ENCODE results near the gene ASB5. TPM values are rescaled to one million over a fixed set of nuclear protein-coding genes. Genes with fewer than 3 reads are reported as not detected.

ASB5 gene
- polyA plus RNA-seq, 1 donor: 128 TPM

Other genes starting within 250 kb of the ASB5 start
- 0.72 TPM for gene WDR17, start 203.4 kb downstream of the ASB5 start, polyA plus RNA-seq (ENCODE audit: insufficient read length)
- 0.40 TPM for gene SPATA4, start 73.6 kb downstream of the ASB5 start, polyA plus RNA-seq (ENCODE audit: insufficient read length)
- 53.5 TPM for gene SPCS3, start 50.7 kb upstream of the ASB5 start, polyA plus RNA-seq (ENCODE audit: insufficient read length)